Measurements from ENCODE around the gene GALNT12. TPM values are rescaled to one million over a fixed set of nuclear protein-coding genes. Genes with fewer than 3 reads are reported as not detected.

GALNT12 gene
- total RNA-seq, 1 donor from 2014 or later: 0.55 TPM

DNA sequence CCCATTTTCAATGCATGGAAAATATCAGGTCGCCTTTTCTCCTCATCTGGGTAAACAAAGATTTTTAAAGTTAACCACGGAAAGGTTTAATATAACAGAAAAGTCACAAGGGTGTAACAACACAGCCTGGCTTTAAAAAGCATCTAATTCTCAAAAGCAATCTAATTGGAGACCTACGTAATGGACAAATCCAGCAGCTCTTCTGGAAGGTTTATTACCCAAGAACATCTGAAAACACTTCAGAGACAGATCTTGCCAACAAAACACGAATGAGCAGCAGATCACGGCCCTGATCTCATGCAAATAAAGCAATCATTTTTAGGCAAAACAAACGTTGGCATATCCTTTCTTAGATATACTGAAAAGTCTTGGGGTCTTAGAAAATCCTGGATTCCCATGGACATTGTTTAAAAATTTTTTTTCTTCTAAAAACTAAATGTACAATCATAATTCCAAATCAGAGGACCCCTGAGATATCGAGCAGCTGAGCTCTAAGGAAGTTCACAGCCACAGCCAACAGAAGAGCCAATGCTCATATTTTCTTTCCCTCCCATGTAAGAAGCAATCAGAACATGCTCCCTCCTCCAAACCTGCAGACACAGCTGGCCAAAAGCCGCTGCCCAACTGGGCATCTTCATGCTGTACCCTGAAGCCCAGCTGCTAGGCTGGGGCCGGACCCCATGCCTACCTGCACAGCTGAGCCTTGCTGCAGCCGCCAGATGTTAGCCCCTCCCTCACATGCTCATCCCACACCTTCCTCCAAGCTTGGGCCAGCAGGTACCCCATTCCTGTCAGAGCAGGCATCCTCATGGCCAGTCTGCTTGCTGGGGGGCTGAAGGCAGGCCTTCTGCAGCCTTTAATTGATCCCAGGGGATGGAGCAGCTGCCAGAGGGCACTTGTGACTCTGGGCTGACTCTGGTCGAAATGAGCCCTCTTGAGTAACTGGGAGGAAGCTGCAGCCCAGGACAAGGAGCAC is 22.4 kb upstream of the GALNT12 start:
- H3K36me3 ChIP-seq: peaks cover 23% of the 10 kb centered on the region
- no peaks in the 10 kb centered on the region for H3K4me1 ChIP-seq
- DNase-seq: no peak
- TF ChIP-seq CTCF (IDR thresholded peaks at IDR 0.05; ENCODE audit: borderline replicate concordance): no peak
- H3K27me3 ChIP-seq (ENCODE audit: low read depth): no peaks in the 10 kb centered on the region
- no peak overlapping the region for H3K4me3 ChIP-seq
- no peaks in the 10 kb centered on the region for H3K9me3 ChIP-seq (replicated peaks)
- no peak overlapping the region for H3K27ac ChIP-seq (replicated peaks)
- intact Hi-C loops (cut with micrococcal nuclease): no loop called here

- no peak for TF ChIP-seq CTCF (IDR thresholded peaks at IDR 0.05; ENCODE audit: borderline replicate concordance)
- intact Hi-C loops (cut with micrococcal nuclease): no loop called here
Observed at GRCh38 chr9:98786750-98787510, 20.5 kb upstream of the GALNT12 start.

DNA sequence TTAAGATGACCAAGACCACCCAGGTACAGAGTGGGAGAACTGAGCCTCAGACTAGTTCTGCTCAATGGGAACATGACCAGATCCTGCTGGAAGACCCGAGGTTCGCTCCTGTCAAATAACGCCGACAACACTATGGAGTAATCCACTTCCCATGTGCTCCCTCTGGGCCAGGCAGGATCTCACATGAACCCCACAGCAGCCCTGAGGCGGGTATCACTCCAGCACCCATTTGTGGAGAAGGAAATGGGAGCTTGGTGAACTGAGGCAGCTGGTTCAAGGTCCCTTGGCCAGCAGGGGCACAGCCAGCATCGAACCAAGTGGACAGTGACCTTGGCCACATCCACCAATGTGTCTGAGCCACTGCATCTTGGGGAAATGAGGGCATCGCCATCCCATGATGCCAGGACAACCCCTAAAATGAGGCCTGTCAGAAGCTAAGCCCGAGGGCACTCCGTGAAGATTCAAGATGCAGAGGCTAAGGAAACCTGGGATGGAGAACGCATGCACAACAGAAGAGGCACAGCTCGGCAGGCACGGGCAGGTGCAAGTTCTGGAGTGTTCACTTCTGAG is 19.6 kb upstream of the GALNT12 start:
- no peaks in the 10 kb centered on the region for H3K9me3 ChIP-seq (replicated peaks)
- DNase-seq: no peak
- H3K4me3 ChIP-seq: no peak overlapping the region
- peaks cover 15% of the 10 kb centered on the region for H3K4me1 ChIP-seq
- peaks cover 6% of the 10 kb centered on the region for H3K36me3 ChIP-seq
- no peaks in the 10 kb centered on the region for H3K27me3 ChIP-seq (ENCODE audit: low read depth)
- intact Hi-C loops (cut with micrococcal nuclease): no loop called here
- no peak for TF ChIP-seq CTCF (IDR thresholded peaks at IDR 0.05; ENCODE audit: borderline replicate concordance)
- H3K27ac ChIP-seq (replicated peaks): no peak overlapping the region

More at GRCh38 chr9:98786750-98787510, 20.5 kb upstream of the GALNT12 start:
- peaks cover 12% of the 10 kb centered on the region for H3K4me1 ChIP-seq
- H3K27ac ChIP-seq (replicated peaks): no peak overlapping the region
- H3K27me3 ChIP-seq (ENCODE audit: low read depth): no peaks in the 10 kb centered on the region
- no peak for DNase-seq
- no peaks in the 10 kb centered on the region for H3K9me3 ChIP-seq (replicated peaks)
- peaks cover 14% of the 10 kb centered on the region for H3K36me3 ChIP-seq
- no peak overlapping the region for H3K4me3 ChIP-seq

DNA sequence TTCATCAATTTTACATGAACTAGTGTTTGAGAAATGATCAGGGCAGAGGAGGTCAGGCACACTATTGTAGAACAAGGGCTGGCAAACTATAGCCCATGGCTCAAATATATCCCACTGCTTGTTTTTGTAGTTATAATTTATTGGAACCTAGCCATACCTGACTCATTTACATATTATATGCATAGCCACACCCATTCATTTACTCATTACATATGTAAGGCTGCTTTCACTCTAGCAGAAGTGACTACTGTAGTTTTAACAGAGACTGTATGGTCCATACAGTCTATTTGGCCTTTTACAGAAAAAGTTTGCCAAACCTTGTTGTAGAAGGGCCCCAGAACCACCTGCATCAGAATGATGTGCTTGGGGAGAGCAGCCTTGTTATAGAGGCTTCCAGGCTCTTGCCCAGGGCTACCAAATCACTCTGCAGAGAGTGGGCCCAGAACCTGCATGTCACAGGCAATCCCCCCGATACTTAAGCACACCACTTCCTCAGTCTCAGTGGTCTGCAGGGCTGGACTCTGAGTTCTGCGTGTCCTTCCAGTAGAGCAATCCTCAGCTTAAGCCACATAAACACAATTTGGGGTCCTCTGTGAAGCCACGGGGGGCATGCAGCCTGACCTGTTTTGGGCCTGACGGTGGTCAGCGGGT is 17.9 kb upstream of the GALNT12 start:
- DNase-seq: no peak
- Histone ChIP-seq H3K9me3 (replicated peaks) (no peaks in the 10 kb centered on the region), H3K27me3 (ENCODE audit: low read depth) (no peaks in the 10 kb centered on the region), H3K4me1 (peaks cover 15% of the 10 kb centered on the region), H3K4me3 (no peak overlapping the region), H3K36me3 (peaks cover 6% of the 10 kb centered on the region), H3K27ac (replicated peaks) (no peak overlapping the region)
- TF ChIP-seq CTCF (IDR thresholded peaks at IDR 0.05; ENCODE audit: borderline replicate concordance): no peak
- intact Hi-C loops (cut with micrococcal nuclease): no loop called here
